Measurements from ENCODE around the gene HSPH1.
"Not testable (repeated sequence)": the region's sequence is repeated elsewhere in the genome, so short reads cannot be mapped to it uniquely, and the experiment has no call there.

HSPH1 gene

GRCh38 chr13:31124204-31124603 lies 37.5 kb downstream of the HSPH1 start:
- DNase-seq, result no peak

- no peak for DNase-seq
These were observed 39.0 kb downstream of the HSPH1 start for GRCh38 chr13:31122544-31123260.

- DNase-seq, result no peak
These were observed 39.6 kb downstream of the HSPH1 start for GRCh38 chr13:31122143-31122542.

GRCh38 chr13:31121379-31122140 lies 40.1 kb downstream of the HSPH1 start:
- DNase-seq, result no peak

- peak; percentile 3 to 20 for DNase-seq
These were observed 41.6 kb downstream of the HSPH1 start for GRCh38 chr13:31119966-31120700.

- no peak for DNase-seq
These were observed 42.2 kb downstream of the HSPH1 start for GRCh38 chr13:31119526-31119925.

- no peak for DNase-seq
These were observed 45.5 kb downstream of the HSPH1 start for GRCh38 chr13:31116224-31116623.

- DNase-seq, result no peak
These were observed 46.1 kb downstream of the HSPH1 start for GRCh38 chr13:31115616-31116015.

- no peak for DNase-seq
These were observed 47.1 kb downstream of the HSPH1 start for GRCh38 chr13:31114641-31115040.

GRCh38 chr13:31111136-31111535 lies 50.6 kb downstream of the HSPH1 start:
- no peak for DNase-seq

- DNase-seq, result no peak
These were observed 51.1 kb downstream of the HSPH1 start for GRCh38 chr13:31110617-31111016.

- no peak for DNase-seq
These were observed 51.5 kb downstream of the HSPH1 start for GRCh38 chr13:31110169-31110568.

GRCh38 chr13:31107109-31107508 lies 54.6 kb downstream of the HSPH1 start:
- no peak for DNase-seq

GRCh38 chr13:31105856-31106255 lies 55.8 kb downstream of the HSPH1 start:
- no peak for DNase-seq

- DNase-seq, result no peak
These were observed 56.5 kb downstream of the HSPH1 start for GRCh38 chr13:31105020-31105795.

GRCh38 chr13:31102905-31103304 lies 58.8 kb downstream of the HSPH1 start:
- no peak for DNase-seq

- no peak for DNase-seq
These were observed 60.1 kb downstream of the HSPH1 start for GRCh38 chr13:31101472-31102170.

- no peak for DNase-seq
These were observed 61.0 kb downstream of the HSPH1 start for GRCh38 chr13:31100721-31101120.

- DNase-seq, result not testable (repeated sequence)
These were observed 63.7 kb downstream of the HSPH1 start for GRCh38 chr13:31097911-31098434.

GRCh38 chr13:31096654-31097302 lies 64.9 kb downstream of the HSPH1 start:
- DNase-seq, result no peak

- DNase-seq, result no peak
These were observed 67.2 kb downstream of the HSPH1 start for GRCh38 chr13:31094331-31095015.

Data from NCI-H187 (cell line).